ENCODE data around the gene TNS1.
A peak's percentile ranks its signal among the peaks of the same experiment; 100 is the strongest.

TNS1 gene

DNA sequence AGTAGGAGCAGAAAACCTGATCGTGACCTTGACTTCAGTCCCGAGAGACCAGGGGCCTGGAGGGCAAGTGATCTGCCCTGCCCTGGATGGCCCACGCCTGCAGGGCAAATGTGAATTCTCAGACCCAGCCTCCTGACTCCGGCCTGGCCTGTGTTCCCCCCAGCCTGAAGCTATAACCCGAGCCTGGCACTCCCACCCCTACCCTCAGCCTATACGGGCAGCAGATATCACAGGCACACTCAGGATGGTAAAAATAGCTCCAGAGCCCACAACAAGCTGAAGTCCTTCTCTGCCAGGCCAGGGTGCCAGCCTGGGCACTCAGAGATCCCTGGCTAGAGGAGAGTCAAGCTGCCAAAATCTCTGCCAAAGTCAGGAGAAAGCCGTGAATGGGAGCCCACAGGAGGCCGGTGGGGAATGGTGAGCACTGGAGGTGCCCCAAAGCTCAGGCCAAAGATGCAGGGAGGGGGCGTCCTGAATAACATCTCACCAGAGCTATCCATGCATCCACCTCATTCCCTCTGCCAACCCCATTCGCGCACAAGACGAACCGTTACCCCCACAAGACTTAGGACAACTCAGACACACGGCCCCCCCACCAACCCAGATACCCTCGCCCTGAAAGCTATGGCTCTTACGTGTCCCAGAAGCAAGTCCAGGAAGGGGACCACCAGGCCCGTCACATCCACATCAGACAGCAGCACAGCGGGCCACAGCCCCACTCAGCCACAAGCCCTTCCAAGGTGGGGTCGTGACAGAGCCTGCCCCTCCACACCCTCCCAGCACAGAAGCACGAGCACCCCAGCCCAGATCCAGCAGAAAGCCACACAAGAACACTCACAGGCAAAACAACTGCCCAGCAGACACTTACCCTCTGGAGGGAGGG is 144.9 kb downstream of the TNS1 start:
- DNase-seq, result peak in 2 of 56 donors; percentile 9 to 29

DNA sequence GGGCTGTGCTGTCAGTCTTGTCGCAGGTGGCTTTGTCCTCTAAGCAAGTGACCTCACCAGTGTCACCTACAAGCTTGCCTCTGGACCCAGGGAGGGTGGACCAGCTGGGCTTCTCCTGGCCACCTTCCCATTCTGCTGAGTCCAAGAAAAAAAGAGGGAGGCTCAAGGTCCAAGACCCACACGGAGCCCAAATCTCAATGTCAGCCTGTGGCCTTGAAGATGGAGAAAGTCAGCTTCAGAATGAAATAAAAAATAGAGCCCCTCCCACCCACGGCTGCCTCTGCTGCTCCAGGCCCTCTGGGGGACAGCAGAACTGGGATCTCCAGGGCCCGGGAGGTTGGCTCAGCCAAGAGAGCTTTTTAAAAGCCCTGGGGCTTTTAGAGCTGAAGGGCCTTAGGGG is 145.9 kb downstream of the TNS1 start:
- DNase-seq, result no peak

DNA sequence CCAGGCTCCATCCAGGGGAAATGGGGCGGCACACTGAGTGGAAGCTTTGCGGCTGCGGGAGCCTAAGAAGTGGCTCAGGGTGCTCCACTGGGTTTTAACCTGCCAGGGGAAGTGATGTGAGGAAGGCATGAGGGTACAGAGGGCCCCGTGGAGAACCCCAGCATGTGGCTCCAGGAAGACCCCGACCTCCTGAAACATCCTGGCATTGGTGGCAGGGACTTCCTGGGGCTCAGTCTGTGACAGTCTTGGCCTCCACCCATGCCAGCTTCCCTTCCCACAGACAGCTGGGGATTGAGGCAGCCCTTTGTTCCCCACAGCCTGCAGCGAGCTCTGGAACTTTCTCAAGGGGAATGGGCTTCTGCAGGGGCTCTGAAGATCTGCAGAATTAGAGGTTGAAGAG is 146.6 kb downstream of the TNS1 start:
- peak in 16 of 56 donors; percentile 7 to 53 (median 22) for DNase-seq

DNA sequence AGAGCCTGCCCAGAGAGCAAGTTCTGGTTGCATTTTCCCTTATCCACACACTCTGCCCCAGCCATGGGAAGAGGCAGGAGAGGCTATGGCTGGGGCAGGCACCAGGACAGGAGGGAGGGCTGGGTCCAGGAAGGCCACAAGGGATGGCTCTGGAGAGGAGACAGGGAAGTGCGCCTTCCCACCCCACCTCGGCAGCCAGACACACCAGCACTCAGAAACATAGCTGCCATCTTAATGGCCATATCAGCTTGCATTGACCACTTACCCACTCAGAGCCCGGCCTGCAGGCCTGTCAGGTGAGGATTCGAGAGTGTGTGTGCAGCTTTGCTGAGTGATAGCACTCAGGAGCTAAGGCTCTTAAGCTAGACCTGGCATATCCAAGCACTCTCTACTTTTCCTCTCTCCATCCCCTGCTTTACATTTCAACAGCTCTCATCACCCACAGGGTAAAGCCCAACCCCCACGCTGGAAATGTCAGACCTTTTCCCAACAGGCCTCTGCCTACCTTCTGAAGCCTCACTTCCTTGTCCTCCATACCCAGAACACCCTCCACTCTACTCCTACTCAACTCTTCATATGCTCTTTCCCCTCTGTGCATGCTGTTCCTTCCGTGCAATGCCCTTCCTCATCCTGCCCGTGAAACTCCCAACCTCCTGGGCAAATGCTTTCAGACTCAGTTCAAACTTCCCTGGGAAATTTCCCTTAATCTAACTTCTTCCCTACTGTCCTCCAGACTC is 147.9 kb downstream of the TNS1 start:
- DNase-seq, result no peak

DNA sequence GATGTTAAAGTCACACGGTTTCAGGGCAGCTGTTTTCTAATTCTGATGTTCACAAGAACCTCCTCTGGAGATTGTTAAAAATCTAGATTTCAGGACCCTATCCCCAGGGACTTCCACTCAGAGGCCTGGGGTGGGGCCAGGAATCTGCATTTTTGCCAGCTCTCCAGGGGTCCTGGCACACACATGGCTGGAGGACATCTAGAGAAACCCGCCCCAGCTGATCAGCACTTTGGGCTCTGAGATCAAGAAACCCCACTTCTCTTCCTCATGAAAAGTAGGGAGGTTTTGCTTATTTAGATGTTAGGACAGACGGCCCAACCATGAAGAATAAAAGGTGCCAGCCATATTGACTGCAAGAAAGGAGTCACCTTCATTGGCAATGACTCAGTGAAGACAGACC is 148.8 kb downstream of the TNS1 start:
- DNase-seq, result no peak

DNA sequence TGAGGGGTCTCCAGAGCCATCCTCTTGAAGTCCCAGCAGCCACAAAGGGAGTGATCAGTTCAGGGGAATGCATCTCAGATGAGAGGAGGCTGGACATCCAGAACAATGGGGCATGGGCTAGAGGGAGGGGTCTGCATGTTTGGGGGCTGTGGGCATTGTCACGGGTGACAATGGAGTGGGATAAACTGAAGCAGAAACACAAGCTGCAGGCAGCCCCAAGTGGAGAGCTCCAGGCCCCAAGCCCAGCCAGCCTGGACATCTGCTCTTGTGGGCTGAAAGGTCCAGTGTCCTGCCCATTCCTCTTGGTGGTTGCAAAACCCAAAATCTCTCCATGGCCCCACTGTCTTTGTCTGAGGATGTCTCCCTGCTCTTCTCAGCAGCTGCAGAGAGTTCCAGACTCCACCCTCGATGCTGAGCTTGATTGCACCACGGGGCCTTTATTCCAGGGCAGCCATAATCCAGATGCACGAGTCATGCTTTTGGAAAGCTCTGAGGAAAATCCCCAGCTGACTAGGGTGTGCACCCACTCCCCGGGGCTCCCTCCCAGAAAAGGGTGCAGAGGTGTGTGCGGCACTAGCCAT is 149.4 kb downstream of the TNS1 start:
- DNase-seq, result peak in 35 of 56 donors; percentile 9 to 75 (median 42)

DNA sequence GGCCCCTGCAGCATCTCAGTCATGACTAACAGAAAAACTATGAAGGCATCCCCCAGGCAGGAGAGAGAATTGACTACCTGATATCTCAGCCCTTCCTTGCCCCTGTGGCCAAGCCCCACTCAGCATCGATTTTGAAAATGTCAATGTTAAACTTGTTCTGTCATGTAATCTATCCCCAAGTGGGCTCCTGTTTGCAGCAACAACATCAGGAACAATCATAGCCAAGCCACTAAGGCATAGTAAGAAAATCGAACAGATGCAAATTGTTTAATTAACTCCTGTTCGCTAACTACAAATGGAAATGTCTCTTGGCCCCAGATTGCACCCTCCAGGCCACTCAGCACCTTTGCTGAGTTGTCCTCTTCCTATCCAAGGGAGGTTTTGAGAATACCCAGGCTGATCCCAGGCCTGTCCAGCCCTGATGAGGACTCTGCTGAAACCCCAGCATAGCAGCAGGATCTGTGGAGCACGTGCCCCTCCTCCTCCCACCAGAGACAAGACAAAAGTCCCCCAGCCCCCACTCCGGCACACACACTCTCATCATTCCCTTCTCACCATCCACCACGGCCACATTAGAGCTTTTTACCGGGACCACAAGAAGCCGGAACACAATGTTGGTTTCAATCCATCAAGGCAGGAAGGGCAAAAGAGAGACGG is 150.1 kb downstream of the TNS1 start:
- DNase-seq, result no peak

DNA sequence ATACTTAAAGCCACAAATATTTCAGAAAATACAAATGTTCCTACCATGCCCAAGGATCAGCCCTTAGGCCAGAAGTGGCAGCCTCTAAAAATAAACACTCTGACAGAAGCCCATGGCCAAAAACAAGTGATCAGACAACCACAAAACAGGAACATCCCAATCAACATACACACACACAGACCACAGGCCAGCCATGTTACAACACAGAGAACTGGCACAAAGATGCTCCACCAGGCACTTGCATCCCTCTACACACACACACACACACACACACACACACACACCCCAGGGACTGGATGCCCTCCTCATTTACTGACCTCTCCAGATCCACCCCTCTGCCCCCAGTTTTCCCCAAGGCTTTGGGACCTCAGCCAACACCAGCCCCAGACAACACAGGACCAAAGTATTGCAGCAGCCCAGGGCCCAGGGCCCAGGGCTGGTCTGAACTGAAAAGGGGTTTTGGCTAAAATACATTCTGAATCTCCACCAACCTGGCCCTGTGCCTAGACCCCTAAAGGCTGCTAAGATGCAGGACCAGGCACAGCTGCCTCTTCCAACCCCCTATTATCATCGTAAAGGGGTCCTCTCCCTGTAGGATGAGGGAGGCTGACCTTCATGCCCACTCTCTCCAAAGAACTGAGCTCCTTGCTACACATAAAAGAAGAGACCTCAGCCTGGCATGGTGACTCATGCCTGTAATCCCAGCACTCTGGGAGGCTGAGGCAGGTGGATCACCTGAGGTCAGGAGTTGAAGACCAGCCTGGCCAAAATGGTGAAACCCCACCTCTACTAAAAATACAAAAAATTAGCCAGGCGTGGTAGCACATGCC is 151.4 kb downstream of the TNS1 start:
- DNase-seq, result peak in 9 of 56 donors; percentile 14 to 42 (median 25)

DNA sequence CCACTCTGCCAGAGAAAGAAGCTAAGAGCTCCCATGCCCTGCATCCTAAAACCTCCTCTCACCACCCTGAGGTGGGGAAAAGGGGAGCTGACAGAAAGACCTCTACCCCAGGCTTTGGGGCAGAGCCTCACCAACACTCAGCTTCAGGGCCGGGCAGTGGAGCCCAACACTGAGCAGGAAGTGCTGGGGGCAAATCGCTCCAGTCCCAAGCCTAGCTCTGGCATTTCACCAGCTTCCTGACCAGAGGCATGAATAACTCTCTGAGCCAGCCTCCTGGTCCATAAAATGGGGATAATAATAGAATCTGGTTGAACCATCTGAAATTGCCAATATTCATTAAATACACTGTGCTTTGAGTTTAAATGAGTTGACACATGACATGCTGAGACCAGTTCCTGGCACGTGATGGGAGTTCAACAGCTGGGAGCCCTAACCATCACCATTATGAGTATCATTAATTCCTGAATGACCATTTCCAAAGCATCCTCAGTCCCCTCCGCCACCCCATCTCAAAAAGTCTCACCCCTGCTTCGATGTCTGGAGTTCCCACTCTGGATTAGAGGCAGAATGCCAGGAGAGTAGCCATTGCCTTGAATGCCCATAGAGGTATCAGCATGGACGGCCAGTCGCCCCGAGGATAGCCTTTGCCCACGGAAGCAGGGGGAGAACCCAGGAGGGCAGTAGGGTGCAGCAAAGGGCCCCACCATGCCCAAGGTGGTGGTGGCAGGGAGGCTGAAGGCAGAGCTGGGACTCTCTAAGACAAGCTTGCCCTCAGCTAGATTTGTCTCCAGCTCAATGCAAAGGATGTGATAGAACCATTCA is 153.4 kb downstream of the TNS1 start:
- DNase-seq, result no peak

DNA sequence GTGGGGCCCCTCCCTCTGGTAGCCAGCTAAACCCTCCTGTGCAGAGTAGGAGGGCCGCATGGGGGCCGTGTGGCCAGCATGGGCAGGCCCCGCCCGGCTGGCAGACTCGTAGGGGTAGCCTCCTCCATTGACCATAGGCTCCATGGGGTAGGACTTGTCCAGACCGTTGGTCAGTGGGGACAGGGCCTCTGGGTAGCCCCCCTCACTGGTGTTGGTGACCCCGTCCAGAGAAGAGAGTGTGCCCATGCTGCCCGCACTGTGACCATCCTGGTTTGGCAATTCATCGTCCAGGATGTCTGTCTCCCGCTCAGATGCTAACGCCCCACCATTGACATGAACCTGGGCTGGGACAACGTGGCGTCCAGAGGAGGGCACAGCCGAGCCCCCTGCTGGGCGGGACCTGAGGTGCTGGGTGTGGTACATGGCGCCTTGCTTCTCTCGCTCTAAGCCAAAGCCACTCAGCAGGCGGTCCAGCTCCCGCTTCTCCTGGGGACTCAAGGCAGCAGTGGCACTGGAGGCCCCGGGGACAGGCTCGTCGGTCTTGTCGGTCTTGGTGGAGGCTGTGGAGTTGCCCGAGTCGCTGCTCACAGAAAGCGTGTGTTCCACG is 154.3 kb downstream of the TNS1 start:
- DNase-seq, result no peak

DNA sequence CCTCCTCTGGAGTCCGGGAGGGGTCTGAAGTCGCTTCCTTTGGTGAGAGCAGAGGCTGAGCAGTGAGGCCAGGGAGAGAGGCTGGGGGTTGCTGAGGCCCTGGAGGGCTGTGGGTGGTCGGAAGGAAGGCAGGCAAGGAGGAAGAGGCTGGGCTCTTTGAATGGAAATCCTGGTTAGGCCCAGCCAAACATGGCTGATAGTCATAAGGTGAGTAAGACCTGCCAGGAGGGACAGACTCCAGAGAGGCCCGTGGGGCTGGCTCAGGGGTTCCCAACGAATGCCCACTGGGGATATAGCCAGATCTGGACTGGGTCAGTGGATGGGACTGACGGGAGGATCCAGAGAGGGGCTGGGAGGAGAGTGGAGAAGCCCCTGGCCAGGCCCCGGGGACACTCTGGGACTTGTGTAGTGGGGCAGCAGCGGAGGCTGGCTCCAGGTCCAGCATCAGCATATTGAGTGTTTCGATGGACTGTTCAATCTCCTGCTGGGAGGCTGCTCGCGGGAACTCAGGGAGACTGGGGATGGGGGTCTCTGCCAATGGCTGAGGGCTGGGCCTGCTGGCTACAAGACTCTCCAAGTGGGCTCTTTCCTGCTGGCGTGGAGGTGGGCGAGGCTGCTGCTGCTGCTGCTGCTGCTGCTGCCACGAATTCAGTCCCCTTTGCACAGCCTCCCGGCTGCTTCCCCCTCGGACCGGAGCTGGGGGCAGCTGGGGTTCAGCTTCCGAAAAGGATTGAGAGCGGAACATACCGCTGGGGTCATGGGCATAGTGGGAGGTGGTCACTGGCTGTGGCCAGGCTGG is 155.0 kb downstream of the TNS1 start:
- DNase-seq, result no peak

DNA sequence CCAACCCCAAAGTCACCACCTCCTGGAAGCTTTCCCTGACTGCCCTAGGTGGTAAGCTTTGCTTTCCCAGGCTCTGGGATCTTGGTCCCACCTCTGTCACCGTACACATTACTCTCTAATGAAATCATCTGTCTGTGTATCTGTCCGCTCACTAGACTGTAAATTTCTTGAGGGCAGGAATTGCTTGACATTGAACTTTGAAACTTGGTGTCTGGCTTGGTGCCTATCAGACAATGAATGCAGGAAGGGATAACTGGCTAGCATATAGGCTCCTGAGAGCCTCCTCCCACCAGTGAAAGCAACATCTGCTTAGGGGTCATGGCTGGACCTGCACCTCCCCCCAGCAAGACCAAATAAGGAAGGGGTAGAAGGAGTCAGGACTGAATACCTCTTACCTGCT is 155.7 kb downstream of the TNS1 start:
- DNase-seq, result no peak

DNA sequence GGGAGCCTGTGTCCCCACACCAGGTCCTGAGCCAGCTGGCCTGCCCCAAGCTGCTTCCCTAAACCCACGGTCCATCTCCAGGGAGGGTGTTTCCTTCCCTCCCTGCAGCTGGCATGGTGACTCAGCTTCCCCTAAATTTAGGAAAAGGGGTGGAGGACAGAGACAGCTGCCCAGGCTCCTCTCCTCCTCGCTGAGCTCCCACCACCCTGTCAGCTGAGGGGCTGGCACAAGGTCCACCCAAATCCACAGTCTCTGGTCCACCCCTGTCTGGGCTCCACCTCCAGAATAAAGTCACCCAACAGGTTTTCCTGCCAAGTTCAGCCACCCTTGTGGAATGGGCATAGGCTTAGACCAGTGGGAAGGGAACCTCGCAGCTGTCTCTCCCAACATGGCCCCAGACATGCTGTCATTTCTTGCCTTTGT is 156.5 kb downstream of the TNS1 start:
- no peak for DNase-seq

DNA sequence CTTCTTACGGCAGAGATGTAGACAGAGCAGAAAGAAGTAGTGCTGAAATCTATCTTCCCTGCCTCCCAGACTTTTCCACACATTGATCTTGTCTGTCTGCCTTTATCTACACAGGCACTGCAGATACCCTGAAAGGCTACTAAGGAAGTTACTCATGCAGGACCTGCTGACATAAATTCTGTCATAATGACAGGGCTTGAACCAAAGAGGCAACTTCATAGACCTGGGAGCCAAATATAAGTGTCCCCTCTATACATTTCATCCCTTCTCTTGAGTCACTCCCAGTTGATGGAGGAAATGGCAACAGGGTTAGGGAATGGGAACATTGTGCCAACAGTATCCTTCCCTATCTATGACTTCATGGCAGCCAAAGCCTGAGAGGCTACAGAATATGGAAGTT is 157.5 kb downstream of the TNS1 start:
- DNase-seq, result no peak

DNA sequence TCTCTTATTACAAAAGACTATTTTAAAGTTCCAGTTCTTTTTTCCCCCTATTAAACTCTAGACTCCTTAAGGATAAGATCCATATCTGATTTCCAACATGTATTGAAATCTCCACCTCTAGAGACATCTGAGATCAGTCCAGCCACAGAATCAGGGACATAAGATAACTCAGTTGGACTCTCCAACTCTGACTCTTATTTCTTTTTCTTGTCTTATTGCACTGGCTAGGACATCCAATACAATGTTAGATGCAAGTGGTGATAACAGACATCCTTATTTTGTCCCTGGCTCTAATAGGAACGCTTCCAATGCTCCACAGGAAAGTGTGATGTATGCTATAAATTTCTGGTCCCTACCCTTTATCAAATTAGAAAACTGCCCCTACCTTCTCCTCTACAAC is 158.1 kb downstream of the TNS1 start:
- no peak for DNase-seq

DNA sequence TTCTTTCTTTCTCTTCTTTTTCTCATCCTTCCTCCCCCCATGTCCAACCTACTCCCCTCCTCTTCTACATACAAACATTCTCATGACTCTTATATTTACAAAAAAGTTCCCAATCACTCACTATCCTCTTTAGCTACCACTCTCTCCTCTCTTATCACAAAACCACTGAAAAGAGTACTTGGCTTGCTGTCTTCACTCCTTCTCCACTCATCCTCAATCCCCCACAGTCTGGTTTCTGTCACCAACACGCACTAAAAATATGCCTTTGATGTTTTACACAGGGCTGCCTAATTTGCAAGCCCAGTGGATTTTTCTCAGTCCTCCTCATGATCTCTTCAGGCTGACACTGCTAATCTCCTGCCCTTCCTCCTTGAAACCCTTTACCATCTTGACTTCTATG is 159.5 kb downstream of the TNS1 start:
- DNase-seq, result no peak

DNA sequence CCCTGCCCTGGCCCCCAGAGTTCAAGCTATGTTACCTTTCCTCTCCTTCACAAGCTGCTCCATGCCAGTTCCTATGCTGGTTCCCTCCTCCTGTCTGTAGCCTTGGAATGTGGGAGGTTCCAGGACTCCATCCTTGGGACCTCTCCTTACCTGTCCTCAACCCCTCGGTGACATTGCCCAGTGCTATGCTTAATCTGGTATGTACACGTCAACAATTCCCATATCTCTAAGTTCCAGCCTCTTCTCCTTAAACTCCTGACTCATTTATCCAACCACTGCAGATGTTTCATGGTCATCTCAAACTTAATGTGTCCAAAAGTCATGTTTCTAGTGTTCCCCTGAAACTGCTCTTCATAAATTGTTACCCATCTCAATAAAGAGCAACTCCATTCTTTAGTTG is 160.8 kb downstream of the TNS1 start:
- no peak for DNase-seq

DNA sequence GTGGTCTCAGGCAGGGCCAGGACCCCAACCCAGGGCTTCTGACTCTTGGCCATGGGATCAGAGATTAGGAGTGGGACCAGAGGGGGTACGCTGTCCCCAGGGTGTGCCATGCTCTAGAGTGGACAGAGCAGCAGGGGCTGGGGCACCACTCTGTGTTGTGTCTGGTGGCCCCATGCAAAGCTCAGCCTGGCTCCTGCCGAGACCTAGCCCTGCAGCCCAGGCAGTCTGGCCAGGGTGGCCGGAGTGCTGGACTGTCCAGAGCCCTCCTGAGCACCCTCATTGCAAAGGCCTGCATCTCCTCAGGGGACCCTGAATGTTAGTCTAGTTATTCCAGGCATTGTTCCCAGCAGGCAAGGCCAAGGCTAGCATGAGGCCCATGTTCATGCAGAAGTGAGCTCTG is 162.3 kb downstream of the TNS1 start:
- no peak for DNase-seq

DNA sequence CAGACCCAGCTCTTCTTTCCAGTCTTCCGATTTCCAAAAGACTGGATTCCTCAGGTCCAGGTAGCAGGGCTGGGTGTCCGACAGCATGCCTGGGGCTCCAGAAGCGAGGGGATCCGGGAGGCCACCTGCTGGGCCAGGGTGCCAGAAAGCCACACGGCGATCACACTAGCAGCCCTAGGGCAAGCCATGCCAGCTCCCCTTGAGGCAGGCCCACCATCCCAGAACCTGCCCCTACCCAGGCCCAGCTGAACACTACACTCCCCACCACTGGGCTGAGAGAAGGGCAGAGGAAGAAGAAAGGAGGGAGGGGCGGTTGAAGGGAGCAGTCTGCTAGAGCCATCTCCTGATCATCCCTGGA is 163.1 kb downstream of the TNS1 start:
- DNase-seq, result no peak
